IPS DF 4.7 (cell line): ENCODE results near the gene ZNF790.

Source experiments
- DNase-seq: peaks from one replicate; pipeline ENCODE4 v3.0.0-alpha.2; 2013; ENCODE audit warnings: low spot score; ENCODE audit errors: extremely low read depth

Gene ZNF790

GRCh38 chr19:36772311-36773222 is 65.6 kb downstream of the ZNF790 start, which contains the start of gene ZNF850:
Gene ZNF850, minus strand, starts transcription at chr19:36772807. Its CDS starts 10,201 bp downstream, at chr19:36762606.
- DNase-seq, result no peak

GRCh38 chr19:36771261-36772231 is 66.6 kb downstream of the ZNF790 start:
- DNase-seq, result peak; percentile 60
